Measurements from ENCODE around the gene FANK1. TPM values are rescaled to one million over a fixed set of nuclear protein-coding genes. Genes with fewer than 3 reads are reported as not detected.
"Not testable (repeated sequence)": the region's sequence is repeated elsewhere in the genome, so short reads cannot be mapped to it uniquely, and the experiment has no call there.

The FANK1 gene
- total RNA-seq, 1 experiment from 2014 or later, result 8.2 TPM

DNA sequence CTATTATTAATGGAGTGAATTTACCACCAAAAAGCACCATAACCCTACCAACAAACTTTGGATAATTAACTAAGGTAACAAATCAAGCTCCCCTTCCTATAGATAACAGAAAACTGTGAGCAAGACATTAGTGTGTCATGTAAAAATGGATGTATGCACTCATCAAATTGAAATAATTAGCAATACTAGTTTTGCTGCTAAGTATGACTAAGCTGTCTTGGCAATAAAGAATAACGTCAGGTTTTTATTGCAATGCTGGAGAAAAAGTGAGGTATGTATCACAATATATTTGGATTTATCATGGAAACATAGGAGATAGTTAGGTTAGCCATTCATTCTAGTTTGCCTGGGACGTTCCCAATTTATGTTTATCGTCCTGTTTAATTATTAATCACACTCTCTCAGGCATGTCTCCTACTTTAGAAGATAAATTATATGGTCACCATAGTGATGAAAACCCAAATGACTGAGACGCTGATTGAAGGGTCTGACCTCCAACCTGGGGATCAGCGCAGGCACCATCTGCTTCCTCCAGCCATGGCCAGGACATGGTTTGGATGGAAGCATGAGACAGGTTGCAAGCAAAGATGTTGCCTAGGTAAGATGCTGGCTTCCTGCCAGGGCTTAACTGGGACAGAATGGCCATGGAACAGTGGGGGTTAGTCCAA is 125.6 kb downstream of the FANK1 start:
- no peak for DNase-seq (ENCODE audit: low spot score)

DNA sequence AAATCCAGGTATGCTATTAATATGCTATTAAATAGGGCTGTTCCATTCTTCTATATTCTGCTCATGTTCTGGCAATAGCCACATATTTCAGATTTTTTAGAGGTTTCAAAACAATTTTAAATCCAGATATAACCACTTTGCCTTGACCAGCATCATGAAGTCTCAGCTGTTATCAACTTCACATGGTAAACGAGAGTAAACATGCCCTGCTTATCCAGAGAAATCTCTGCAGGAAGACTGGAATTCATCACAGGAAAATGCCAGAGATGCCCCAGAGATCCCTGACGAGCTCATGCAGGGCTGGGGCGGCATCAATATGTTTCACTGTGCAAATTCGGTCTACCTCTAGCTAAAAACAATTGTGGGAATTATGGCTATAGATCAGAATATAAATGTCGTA is 126.5 kb downstream of the FANK1 start:
- DNase-seq (ENCODE audit: low spot score), result no peak

DNA sequence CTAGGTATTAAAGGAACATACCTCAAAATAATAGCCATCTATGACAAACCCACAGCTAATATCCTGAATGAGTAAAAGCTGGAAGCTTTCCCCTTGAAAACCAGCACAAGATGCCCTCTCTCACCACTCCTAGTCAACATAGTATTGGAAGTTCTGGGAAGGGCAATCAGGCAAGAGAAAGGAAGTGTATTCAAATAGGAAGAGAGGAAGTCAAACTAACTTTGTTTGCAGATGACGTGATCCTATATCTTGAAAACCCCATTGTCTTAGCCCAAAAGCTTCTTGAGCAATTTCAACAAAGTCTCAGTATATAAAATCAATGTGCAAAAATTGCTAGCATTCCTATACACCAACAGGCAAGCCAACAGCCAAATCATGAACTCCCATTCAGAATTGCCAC is 131.3 kb downstream of the FANK1 start:
- no peak for DNase-seq (ENCODE audit: low spot score)

DNA sequence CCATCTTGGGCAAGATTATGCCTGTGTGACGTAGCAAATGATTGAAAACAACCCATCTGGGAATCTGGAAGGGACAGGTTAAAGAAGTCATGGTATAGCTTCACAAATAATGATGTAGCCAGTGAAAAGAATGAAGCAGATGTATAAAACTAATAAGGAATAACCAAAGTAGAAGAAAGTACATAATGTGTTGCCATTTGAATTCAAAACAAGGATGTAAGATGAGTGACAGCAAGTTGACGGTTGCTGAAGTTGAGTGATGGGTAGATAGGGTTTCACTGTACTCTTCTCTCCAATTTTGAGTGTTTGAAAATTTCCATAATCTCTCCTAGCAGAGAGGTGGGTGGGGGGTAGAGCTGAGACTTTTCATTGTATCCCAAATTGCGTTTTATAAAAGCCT is 133.6 kb downstream of the FANK1 start:
- DNase-seq (ENCODE audit: low spot score), result no peak

DNA sequence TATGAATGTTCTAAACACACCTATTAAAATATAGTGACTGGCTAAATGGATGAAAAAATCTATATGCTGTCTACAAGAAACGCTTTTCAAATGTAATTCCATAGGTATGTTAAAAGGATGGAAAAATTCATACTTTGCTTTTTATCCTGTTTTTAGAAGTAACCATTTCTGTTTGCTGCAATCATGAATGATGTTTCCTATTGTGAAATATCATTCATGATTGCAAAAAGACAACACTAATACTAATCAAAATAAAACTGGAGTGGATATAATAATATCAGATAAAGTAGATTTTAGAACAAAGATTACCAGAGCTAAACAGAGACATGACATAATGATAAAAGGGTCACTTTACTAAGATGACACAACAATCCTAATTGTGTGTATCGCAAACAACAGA is 138.2 kb downstream of the FANK1 start:
- DNase-seq (ENCODE audit: low spot score), result no peak

DNA sequence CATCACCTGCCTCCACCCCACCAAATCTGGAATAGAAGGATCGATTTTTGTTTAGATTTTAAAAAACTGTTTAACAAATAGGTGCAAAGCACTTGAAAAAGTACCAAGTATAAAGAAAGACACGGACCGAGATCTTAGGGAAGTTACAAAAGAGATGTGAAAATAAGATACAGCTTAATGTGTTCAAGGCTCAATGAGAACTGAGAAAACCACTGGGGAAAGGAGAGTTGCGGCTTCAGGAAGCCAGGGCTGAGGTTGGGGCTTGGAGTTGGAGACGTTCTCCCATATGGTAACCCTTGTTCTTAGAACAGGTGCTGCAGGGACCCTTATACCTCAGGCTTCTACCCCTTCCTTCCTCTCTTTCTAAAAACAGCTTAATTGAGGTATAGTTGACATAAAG is 140.2 kb downstream of the FANK1 start:
- DNase-seq (ENCODE audit: low spot score), result no peak

DNA sequence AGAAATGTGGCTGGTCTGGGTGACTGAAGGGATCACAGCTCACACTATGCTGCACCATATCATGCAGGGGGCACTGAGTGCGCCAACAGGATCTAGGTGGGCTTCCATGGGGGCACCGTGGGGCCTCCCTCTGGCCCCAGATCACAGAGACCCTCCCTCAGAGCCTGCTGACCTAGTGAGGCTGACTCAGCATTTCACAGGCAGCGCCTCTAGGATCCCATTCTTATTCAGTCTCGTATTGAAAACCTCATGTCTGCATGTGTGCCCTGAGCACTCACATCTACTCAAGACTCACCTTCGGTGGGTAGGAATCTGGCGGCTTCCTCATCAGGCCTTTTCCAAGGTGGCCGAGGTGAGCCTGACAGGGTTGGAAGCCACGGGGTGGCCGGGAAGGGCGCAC is 141.6 kb downstream of the FANK1 start:
- DNase-seq (ENCODE audit: low spot score), result no peak

DNA sequence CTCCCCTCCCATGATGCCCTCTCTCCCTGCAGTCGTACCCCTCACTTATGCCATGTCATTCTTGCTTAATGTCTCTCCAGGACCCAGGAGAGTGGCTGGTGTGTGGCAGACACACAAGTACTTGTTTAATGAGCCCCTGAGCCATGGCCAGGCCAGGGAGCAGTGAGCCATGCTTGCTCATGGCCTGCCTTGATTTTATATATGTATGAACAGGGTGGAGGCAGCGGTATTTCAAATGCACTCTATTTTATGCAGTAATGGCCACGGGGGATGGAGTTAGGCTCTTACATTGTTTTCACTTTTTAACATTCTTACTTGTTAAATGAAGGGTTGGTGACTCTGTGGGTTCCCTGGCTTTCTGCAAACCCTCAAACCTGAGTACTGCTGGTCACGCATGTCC is 144.8 kb downstream of the FANK1 start:
- DNase-seq (ENCODE audit: low spot score), result no peak

DNA sequence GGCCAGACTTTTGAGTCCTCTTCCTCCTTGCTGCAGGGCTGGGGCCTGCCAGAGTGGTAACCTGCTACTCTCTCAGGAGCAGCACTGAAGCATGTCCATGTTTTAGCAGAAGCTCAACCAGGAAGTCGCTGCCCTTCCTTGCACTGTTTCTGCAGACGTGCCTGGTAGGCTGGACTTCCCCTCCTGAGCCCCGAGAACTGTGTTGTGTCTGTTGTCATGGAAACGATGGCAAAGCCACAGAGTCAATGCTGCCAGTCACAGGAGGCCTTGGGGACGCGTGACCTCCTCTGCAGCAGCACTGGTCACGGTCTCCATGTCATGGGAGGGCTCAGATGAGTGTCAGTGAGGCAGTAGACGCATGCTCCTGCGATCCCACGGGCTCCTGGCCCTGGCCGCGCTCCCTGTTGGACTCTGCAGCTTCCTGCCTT is 145.5 kb downstream of the FANK1 start:
- peak; percentile 14 for DNase-seq (ENCODE audit: low spot score)

DNA sequence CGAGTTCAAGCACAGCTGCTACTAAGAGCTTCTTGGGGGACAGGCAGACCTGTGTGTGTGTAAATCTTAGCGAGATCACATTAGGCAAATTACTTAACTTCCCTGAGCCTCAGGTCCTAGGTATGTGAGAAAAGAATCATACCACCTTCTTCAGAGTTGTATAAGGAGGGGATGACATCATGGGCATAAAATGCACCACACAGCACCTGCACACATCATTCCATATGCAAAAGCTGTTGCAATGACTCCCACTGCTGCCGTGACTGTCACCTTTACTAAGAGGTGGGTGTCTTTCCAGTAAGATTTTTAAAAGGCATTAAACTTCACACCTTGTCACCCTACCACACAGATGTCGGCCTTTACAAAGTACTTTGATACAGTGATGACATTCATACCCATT is 146.0 kb downstream of the FANK1 start:
- no peak for DNase-seq (ENCODE audit: low spot score)

DNA sequence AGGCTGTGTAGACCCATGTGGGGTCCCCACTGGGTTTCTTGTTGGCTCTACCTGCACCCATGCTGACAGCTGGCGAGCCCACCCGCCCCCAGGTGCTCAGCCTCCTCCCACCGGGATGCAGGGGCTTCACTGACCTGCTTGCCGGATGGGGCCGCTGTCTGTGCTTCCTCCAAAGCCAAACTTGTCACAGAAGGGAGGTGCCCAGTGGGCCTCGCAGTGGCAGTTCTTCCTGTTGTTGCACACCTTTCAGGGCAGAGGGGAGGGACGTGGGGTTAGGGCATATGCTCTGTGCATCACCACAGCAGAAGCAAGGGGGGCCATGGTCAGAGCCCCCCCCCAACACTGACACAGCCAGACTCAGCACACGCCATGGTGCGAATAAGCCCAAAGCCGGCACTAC is 146.5 kb downstream of the FANK1 start:
- DNase-seq (ENCODE audit: low spot score), result no peak

DNA sequence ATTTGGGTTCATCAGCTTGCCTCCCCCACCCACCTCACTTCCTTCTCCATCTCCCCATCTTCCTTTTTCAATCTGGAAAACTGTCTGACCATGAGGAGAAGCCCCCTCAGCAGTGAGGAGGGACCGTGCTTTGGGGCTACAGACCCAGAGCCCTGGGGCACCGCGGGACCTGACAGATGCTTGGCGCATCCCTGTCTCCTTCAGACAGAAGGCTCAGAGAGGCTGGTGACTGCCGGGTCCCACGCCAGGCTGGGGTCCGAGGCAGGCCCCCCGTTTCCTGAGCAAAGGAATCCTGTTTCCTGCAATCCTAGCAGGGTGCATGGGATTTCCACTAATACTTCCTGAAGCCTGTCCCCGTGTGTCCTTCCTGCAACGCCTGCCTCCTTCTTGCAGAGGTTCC is 147.0 kb downstream of the FANK1 start:
- DNase-seq (ENCODE audit: low spot score), result no peak

DNA sequence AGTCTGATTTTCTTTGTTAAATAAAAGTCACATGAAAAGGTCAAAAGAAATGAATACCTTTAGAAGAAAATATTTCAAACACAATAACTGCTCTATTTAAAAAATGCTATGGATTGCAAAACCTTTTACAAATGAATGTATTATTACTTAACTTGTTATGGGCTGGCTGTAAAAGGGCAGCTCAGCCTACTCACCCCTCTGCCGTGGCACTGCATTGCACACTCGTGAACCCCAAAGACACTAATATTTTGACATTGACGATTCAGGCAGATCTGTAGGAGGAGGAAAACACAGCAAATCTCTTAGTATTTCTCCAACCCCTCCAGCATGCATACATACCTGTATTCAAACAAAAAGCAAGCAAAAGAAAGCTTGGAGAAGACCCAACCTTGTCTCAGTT is 149.5 kb downstream of the FANK1 start:
- no peak for DNase-seq (ENCODE audit: low spot score)

DNA sequence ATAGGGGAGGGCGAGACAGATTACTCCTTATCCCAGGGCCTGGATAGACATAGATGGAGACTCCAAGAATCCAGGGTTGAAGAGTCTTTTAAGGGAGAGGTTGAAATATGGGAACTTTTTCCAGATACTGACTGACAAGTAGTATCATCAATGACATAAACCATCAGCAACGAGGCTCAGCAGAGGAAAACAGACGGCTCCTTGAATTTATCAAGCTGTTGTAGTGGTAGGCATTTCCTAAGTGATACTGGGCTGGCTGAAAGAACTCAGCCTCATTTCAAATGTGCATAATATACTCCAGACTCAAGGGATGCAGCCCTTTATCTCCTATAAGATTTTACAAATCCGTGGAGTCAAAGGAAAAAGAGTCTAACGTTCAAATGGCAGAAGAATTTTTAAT is 150.5 kb downstream of the FANK1 start:
- no peak for DNase-seq (ENCODE audit: low spot score)

DNA sequence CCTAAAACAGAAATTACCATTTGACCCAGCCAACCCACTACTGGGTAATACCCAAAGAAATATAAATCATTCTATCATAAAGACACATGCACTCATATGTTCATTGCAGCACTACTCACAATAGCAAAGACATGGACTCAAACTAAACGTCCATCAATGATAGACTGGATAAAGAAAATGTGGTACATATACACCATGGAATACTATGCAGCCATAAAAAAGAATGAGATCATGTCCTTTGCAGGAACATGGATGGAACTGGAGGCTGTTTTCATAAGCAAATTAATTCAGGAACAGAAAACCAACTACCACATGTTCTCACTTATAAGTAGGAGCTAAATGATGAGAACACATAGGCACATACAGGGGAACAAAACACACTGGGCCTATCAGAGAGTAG is 151.4 kb downstream of the FANK1 start:
- DNase-seq (ENCODE audit: low spot score), result not testable (repeated sequence)

DNA sequence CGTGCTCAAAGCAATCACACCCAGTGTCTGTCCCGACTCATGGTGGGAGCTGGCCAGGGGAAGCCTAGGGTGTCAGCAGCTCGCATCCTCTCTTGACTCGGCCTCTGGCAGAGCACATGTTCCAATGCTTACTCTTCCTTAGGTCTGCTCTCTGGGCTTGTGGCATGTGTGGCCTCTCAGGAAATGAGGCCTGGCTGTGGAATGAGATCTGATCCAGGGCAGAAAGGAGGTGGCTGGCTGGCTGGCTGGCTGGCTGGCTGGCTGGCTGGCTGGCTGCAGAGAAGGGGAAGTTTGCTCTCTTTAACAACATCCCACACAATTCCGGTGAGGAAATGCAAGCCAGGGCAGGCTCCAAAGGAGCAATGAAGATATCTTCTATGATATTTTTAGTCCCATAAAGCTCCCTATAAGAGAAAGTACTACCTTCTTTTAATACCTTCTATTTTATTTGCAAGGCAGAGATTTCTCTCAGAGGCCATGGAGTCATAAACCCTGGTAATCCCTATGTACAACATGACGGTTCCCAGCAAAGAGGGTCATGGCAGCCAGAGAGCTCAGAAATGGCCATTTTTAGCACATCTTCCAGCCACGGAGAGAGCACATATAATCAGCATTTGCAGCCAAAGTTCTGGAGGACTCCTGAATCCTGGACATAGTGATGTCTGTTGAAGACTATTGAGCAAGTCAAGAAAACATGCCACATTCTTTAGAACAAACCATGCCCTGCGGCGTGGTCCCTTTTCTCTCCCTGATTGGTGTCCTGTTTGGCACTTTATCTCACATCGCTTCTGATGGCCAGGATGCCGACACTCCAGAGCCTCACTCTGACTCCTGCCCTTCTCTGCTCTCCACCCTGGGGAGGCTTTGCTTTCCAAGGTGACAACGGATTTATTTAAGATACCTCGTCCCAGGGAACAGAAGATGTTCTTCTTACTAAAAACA is 153.7 kb downstream of the FANK1 start:
- no peak for DNase-seq (ENCODE audit: low spot score)

DNA sequence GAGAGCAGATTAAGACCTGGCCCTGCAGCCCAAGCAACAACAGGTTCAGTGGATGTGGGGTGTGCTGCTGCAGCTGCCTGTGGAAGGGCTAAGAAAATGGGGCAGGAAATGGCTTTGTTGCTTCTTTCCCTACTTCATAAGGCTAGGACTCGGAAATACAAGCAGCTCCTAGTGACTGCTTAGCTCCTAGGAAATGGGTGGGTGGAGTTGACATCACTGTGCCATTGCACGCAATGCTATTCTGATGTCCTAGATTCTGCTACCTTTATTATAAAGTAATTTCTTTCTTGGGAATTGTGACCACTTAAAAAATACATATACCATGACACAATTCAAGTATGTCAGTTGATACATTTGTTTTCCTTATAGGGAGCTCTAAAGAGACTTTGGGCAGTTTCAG is 155.8 kb downstream of the FANK1 start:
- DNase-seq (ENCODE audit: low spot score), result no peak

DNA sequence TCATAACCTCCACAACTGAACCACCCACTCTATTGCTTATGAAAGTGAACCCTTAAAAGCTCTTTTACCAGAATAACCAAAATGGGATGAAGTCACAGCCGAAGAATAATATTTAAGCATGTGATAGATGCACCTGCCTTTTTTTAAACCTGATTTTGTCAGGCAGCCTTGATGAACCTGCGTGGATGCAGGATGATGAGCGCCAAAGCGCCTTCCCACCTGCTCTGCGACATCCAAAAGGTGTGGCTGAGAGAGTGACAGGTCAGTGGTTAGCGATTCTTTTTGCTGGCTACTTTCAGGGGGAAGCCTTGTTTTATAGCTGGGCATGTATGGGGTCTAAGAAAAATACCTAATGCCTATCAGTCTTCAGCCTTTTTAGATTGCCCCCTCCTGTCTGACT is 157.8 kb downstream of the FANK1 start:
- DNase-seq (ENCODE audit: low spot score), result no peak

DNA sequence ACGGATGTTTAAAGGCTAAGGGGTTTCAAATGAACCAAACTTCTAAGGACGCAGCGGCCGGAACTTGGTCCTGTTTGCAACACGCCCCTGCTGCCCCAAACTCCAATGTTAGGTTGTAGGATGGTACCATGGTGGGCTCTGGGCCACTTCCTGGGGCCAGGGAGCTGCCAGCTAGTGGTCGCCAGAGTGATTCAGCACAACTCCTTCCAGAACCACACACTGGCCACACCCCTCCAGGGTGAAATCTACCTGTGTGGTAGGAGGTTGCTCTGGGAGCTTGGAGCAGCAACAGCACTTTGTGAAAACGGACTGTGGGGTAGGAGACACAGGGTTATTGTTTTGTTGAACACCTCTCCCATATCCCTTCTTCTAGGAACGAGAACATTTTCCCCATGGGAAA is 161.1 kb downstream of the FANK1 start:
- no peak for DNase-seq (ENCODE audit: low spot score)

DNA sequence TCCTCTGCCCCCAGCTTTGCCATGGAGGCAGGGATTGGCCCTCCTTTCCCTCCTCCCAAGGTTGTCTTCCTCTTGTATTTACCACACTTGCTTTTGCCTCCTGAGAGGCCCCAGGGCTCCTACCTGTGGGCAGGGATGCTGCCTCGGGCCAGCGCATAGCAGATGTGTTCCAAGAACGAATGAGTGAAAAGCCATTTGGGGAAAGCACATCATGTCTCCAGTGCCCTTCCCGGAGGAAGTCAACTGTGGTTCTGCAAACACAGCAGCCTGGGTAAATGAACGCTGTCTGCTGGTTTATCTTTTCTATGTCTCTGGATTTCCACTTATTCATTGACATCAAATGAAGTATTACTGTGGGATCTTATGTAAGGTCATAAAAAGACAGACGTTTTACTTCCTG is 161.7 kb downstream of the FANK1 start:
- no peak for DNase-seq (ENCODE audit: low spot score)

DNA sequence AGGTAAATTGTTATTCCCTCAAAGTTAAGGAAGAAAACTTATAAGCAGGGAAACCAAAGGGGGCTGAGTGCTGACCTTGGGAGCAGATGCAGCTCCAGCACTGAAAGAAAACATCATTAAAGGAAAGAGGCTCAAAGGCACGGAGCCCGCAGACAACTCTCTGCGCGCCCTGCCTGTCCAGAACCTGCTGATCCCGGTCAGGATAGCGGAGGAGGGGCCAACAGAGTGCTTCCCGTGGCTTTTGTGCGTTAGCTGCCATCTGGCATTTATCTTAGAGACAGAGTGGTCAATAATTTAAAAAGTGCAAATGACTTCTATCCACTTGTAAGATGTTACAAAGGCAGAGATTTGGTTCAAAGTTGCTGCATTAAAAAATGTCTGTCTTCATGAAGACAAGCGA is 162.1 kb downstream of the FANK1 start:
- DNase-seq (ENCODE audit: low spot score), result no peak
